ENCODE data around the gene GSG1. TPM values are rescaled to one million over a fixed set of nuclear protein-coding genes. Genes with fewer than 3 reads are reported as not detected.

The GSG1 gene
- total and polyA plus RNA-seq, 10 donors = not detected

DNA sequence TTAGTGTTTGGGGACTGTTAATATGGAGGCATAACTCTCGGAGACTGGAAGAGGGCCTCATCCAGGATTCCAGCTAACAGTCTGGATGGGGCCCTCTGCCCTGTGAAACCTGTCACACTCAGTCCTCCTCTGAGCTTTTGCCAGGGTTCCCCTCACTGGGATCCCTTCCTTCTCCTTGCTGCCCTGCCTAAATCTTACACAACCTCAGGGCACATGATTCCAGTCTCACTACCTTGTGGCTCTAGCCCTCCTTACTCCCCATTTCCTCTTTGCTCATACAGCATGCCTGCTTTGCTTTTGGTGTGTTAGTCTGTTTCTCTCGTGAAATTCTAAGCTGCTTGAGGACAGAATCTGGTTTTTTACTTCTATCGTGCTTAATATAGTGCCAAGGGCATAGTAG is 942 bp upstream of the GSG1 start:
- no peaks in the 10 kb centered on the region for H3K27me3 ChIP-seq (replicated peaks in 1 of 7)
- intact Hi-C loops (cut with DNase I; ENCODE audit: low total_unique reads) = loop anchor here (5.0 kb wide), 1 partner anchor 103 kb away; no protein-coding TSS in a partner anchor
- DNase-seq = no peak

DNA sequence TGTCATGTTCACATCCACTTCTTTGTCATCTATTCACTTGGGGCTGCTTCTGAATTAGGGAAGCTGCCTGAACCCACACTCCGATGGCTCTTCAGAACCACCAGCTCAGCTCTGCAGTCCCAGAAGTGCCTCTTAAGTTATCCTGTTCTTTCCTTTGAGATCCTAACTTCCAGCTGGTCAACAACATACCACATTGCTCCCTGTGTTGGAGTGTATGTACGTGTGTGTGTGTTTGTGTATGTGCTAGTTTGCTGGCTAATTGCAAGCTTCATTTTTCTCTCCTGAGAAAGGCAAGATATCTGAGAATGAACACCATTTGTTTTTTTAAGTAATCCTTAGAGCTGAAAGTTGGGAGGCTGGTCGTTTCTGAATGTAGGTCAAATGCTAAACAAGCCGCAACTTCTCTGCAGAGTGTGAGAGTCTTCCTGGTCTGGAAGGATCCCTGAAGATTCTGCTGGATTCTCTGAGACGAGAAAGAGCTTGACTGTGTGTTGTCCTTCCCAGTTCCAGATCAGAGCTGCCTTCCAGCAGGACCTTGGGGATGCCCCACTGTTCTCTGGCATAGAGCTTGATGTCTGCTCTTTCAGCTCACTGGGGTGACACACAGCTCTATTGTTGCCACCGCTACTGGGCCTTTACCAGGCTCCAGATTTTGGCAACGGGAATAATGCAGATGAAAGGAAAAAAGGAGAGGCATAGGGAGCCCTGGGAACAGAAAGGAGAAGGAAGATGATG is 839 bp downstream of the GSG1 start:
- H3K9me3 ChIP-seq = no peaks in the 10 kb centered on the region
- H3K27me3 ChIP-seq (replicated peaks in 1 of 7) = no peaks in the 10 kb centered on the region
- DNase-seq = no peak
- no peaks in the 10 kb centered on the region for H3K36me3 ChIP-seq
- H3K27ac ChIP-seq = peak overlapping the region; percentile 85 to 96 (median 90)
- 66 to 72% (median 70%) methylated on average over 7 of the region's 7 CpGs for WGBS, 5 donors
- H3K4me1 ChIP-seq = peaks cover 24 to 56% (median 45%) of the 10 kb centered on the region in 6 donors
- TF ChIP-seq POLR2AphosphoS5 (IDR thresholded peaks at IDR 0.05) = no peak
- TF ChIP-seq, protein P1, sequence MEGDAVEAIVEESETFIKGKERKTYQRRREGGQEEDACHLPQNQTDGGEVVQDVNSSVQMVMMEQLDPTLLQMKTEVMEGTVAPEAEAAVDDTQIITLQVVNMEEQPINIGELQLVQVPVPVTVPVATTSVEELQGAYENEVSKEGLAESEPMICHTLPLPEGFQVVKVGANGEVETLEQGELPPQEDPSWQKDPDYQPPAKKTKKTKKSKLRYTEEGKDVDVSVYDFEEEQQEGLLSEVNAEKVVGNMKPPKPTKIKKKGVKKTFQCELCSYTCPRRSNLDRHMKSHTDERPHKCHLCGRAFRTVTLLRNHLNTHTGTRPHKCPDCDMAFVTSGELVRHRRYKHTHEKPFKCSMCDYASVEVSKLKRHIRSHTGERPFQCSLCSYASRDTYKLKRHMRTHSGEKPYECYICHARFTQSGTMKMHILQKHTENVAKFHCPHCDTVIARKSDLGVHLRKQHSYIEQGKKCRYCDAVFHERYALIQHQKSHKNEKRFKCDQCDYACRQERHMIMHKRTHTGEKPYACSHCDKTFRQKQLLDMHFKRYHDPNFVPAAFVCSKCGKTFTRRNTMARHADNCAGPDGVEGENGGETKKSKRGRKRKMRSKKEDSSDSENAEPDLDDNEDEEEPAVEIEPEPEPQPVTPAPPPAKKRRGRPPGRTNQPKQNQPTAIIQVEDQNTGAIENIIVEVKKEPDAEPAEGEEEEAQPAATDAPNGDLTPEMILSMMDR (IDR thresholded peaks at IDR 0.05 in 8 of 11, conservative IDR thresholded peaks at IDR 0.05 in 3 of 11) = no peak
- H3K4me3 ChIP-seq = no peak overlapping the region
- intact Hi-C loops (cut with DNase I; ENCODE audit: low total_unique reads) = loop anchor here (5.0 kb wide), 1 partner anchor 105 kb away; no protein-coding TSS in a partner anchor

More for the DNA sequence above, 942 bp upstream of the GSG1 start:
- peaks cover 15 to 38% (median 29%) of the 10 kb centered on the region in 6 donors for H3K4me1 ChIP-seq
- H3K27ac ChIP-seq = no peak overlapping the region
- TF ChIP-seq POLR2A (IDR thresholded peaks at IDR 0.05) = no peak
- TF ChIP-seq POLR2AphosphoS5 (IDR thresholded peaks at IDR 0.05) = no peak
- TF ChIP-seq, protein P1 (IDR thresholded peaks at IDR 0.05 in 8 of 11, conservative IDR thresholded peaks at IDR 0.05 in 3 of 11) = no peak
- no peak overlapping the region for H3K4me3 ChIP-seq
- H3K9me3 ChIP-seq = peaks cover 0 to 6% (median 0%) of the 10 kb centered on the region in 8 donors
- H3K36me3 ChIP-seq = no peaks in the 10 kb centered on the region
- WGBS, 5 donors = 75 to 84% (median 81%) methylated on average over 3 of the region's 3 CpGs

DNA sequence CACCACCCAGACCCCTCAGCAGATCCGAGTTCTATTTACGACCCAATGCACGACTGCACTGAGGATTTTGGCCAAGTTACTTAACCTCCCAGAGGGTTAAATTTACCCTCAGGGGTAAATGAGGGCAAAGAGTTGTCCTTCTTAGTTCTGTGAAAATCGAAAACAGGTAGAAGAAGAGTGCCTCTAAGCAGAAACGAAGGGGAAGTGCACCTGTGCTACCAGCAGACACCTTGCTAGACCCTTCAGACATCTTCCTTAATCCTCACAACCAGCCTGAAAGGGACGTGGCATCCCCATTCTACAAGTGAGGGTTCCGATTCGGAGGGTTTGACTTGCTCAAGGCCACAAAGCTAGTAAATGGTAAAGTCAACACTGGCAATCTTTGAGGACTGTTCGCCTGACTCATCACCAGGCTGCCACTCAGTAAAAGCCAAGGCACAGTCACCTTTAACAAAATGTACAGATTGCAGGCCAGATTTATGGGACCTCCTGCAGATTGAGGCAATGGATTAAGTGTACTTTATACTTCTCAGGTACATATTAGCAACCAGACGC is 1.6 kb downstream of the GSG1 start:
- H3K36me3 ChIP-seq = no peaks in the 10 kb centered on the region
- no peaks in the 10 kb centered on the region for H3K9me3 ChIP-seq
- H3K4me3 ChIP-seq = peak overlapping the region; percentile 37 to 78 (median 50)
- TF ChIP-seq, protein P1 (IDR thresholded peaks at IDR 0.05 in 8 of 11, conservative IDR thresholded peaks at IDR 0.05 in 3 of 11) = no peak
- TF ChIP-seq POLR2A (IDR thresholded peaks at IDR 0.05) (no peak), POLR2AphosphoS5 (IDR thresholded peaks at IDR 0.05) (no peak)
- peaks cover 24 to 63% (median 52%) of the 10 kb centered on the region in 6 donors for H3K4me1 ChIP-seq
- no peak for DNase-seq
- no peaks in the 10 kb centered on the region for H3K27me3 ChIP-seq (replicated peaks in 1 of 7)
- H3K27ac ChIP-seq = peak overlapping the region; percentile 85 to 96 (median 90)
- intact Hi-C loops (cut with DNase I; ENCODE audit: low total_unique reads) = loop anchor here (5.0 kb wide), 1 partner anchor 105 kb away; no protein-coding TSS in a partner anchor
- 45 to 55% (median 49%) methylated on average over 10 of the region's 10 CpGs for WGBS, 5 donors

Measured in spleen (tissue), 11 donors.